ENCODE results near the gene ABCG8.

ABCG8 gene

GRCh38 chr2:43872151-43872550, 33.4 kb downstream of the ABCG8 start:
- no peak for TF ChIP-seq GATA2 (IDR thresholded peaks at IDR 0.05; ENCODE audit: low read depth, low read length)
- no peak for TF ChIP-seq GATA3 (IDR thresholded peaks at IDR 0.05; ENCODE audit: low read depth, low read length)

GRCh38 chr2:43874776-43875451, 36.1 kb downstream of the ABCG8 start:
- TF ChIP-seq GATA2 (IDR thresholded peaks at IDR 0.05; ENCODE audit: low read depth, low read length), result no peak
- TF ChIP-seq GATA3 (IDR thresholded peaks at IDR 0.05; ENCODE audit: low read depth, low read length), result no peak

GRCh38 chr2:43877782-43878464, 39.2 kb downstream of the ABCG8 start:
- TF ChIP-seq GATA3 (IDR thresholded peaks at IDR 0.05; ENCODE audit: low read depth, low read length) (no peak), GATA2 (IDR thresholded peaks at IDR 0.05; ENCODE audit: low read depth, low read length) (no peak)

- TF ChIP-seq GATA3 (IDR thresholded peaks at IDR 0.05; ENCODE audit: low read depth, low read length) (no peak), GATA2 (IDR thresholded peaks at IDR 0.05; ENCODE audit: low read depth, low read length) (no peak)
These were observed 40.5 kb downstream of the ABCG8 start for GRCh38 chr2:43879261-43879660.

GRCh38 chr2:43880471-43880870, 41.7 kb downstream of the ABCG8 start:
- TF ChIP-seq GATA2 (IDR thresholded peaks at IDR 0.05; ENCODE audit: low read depth, low read length) (no peak), GATA3 (IDR thresholded peaks at IDR 0.05; ENCODE audit: low read depth, low read length) (no peak)

GRCh38 chr2:43880952-43881351, 42.2 kb downstream of the ABCG8 start:
- TF ChIP-seq GATA2 (IDR thresholded peaks at IDR 0.05; ENCODE audit: low read depth, low read length) (no peak), GATA3 (IDR thresholded peaks at IDR 0.05; ENCODE audit: low read depth, low read length) (no peak)

GRCh38 chr2:43882312-43882711, 43.5 kb downstream of the ABCG8 start:
- TF ChIP-seq GATA2 (IDR thresholded peaks at IDR 0.05; ENCODE audit: low read depth, low read length) (no peak), GATA3 (IDR thresholded peaks at IDR 0.05; ENCODE audit: low read depth, low read length) (no peak)

- no peak for TF ChIP-seq GATA3 (IDR thresholded peaks at IDR 0.05; ENCODE audit: low read depth, low read length)
- no peak for TF ChIP-seq GATA2 (IDR thresholded peaks at IDR 0.05; ENCODE audit: low read depth, low read length)
These were observed 45.9 kb downstream of the ABCG8 start for GRCh38 chr2:43884689-43885088.

GRCh38 chr2:43885132-43885632, 46.4 kb downstream of the ABCG8 start:
- TF ChIP-seq GATA2 (IDR thresholded peaks at IDR 0.05; ENCODE audit: low read depth, low read length), result no peak
- TF ChIP-seq GATA3 (IDR thresholded peaks at IDR 0.05; ENCODE audit: low read depth, low read length), result no peak

- no peak for TF ChIP-seq GATA3 (IDR thresholded peaks at IDR 0.05; ENCODE audit: low read depth, low read length)
These were observed 48.4 kb downstream of the ABCG8 start for GRCh38 chr2:43887176-43887575.

GRCh38 chr2:43889416-43889815, 50.6 kb downstream of the ABCG8 start:
- TF ChIP-seq GATA3 (IDR thresholded peaks at IDR 0.05; ENCODE audit: low read depth, low read length) (no peak), GATA2 (IDR thresholded peaks at IDR 0.05; ENCODE audit: low read depth, low read length) (no peak)

- TF ChIP-seq GATA2 (IDR thresholded peaks at IDR 0.05; ENCODE audit: low read depth, low read length), result no peak
- TF ChIP-seq GATA3 (IDR thresholded peaks at IDR 0.05; ENCODE audit: low read depth, low read length), result no peak
These were observed 52.1 kb downstream of the ABCG8 start for GRCh38 chr2:43890855-43891254.

GRCh38 chr2:43894743-43895142, 56.0 kb downstream of the ABCG8 start:
- no peak for TF ChIP-seq GATA2 (IDR thresholded peaks at IDR 0.05; ENCODE audit: low read depth, low read length)
- no peak for TF ChIP-seq GATA3 (IDR thresholded peaks at IDR 0.05; ENCODE audit: low read depth, low read length)

GRCh38 chr2:43896906-43897305, 58.1 kb downstream of the ABCG8 start:
- TF ChIP-seq GATA2 (IDR thresholded peaks at IDR 0.05; ENCODE audit: low read depth, low read length) (no peak), GATA3 (IDR thresholded peaks at IDR 0.05; ENCODE audit: low read depth, low read length) (no peak)

- no peak for TF ChIP-seq GATA3 (IDR thresholded peaks at IDR 0.05; ENCODE audit: low read depth, low read length)
- TF ChIP-seq GATA2 (IDR thresholded peaks at IDR 0.05; ENCODE audit: low read depth, low read length), result no peak
These were observed 58.7 kb downstream of the ABCG8 start for GRCh38 chr2:43897492-43897891.

Measured in SH-SY5Y (cell line).